IMR-90 (cell line): ENCODE results near the gene IRX1. TPM values are rescaled to one million over a fixed set of nuclear protein-coding genes. Genes with fewer than 3 reads are reported as not detected.

Source experiments
- ATAC-seq: fragments of 200-7000 bp; cut with Tn5 transposase; 2 replicates; pipeline ENCODE4 v1.9.1; 2020; ENCODE audit warnings: low read depth, mild to moderate bottlenecking, moderate library complexity
- BruUV-seq: library from RNA; stranded (reverse); fragments of 400-500 nt; replicated peaks from 2 replicates; lab custom pipeline; 2021; lab: Mats Ljungman, UMichigan
- CTCF ChIA-PET: fragments of 300-600 bp; formaldehyde crosslinking; extraction: SDS; loops from one replicate; lab custom pipeline; 2021; ENCODE audit warnings: antibody characterized with exemption; lab: Yijun Ruan, JAX
- POLR2A ChIA-PET: fragments of 300-600 bp; sonication (Branson Sonifier 250); formaldehyde crosslinking; loops from one replicate; lab custom pipeline; 2022; ENCODE audit warnings: antibody characterized with exemption; ENCODE audit not compliant: unreplicated experiment; lab: Charles Lee
- DNase-seq: peaks from one replicate; pipeline ENCODE4 v3.0.0; 2013
- H2AFZ ChIP-seq: replicated peaks from 2 replicates; pipeline ENCODE3; 2013; ENCODE audit warnings: low read length, mild to moderate bottlenecking; ENCODE audit not compliant: poor library complexity
- H2AK5ac ChIP-seq: 2 replicates; pipeline ENCODE4 v1.6.1; 2013; ENCODE audit warnings: low read depth, low read length, inconsistent platforms
- H2AK9ac ChIP-seq: replicated peaks from 2 replicates; pipeline ENCODE3; 2013; ENCODE audit warnings: mild to moderate bottlenecking, low read depth, low read length, moderate library complexity; ENCODE audit not compliant: poor library complexity
- H2BK120ac ChIP-seq: 2 replicates; pipeline ENCODE4 v1.6.1; 2013; ENCODE audit warnings: low read depth, low read length, inconsistent platforms
- H2BK15ac ChIP-seq: 3 replicates; pipeline ENCODE4 v1.6.1; 2013; ENCODE audit warnings: low read depth, low read length, inconsistent platforms
- H2BK20ac ChIP-seq: 2 replicates; pipeline ENCODE4 v1.6.1; 2013; ENCODE audit warnings: low read depth, mild to moderate bottlenecking, inconsistent platforms, low read length, moderate library complexity
- H2BK5ac ChIP-seq: 2 replicates; pipeline ENCODE4 v1.6.1; 2013; ENCODE audit warnings: mild to moderate bottlenecking, low read depth, low read length, inconsistent platforms; ENCODE audit not compliant: poor library complexity, severe bottlenecking
- H3K14ac ChIP-seq: replicated peaks from 2 replicates; pipeline ENCODE4 v1.6.1; 2013; ENCODE audit warnings: low read depth, low read length, inconsistent platforms
- H3K18ac ChIP-seq: 2 replicates; pipeline ENCODE4 v1.6.1; 2013; ENCODE audit warnings: low read depth, low read length, control low read depth
- H3K23ac ChIP-seq: 2 replicates; pipeline ENCODE4 v1.6.1; 2013; ENCODE audit warnings: low read depth, low read length, inconsistent platforms
- H3K27ac ChIP-seq: 2 replicates; pipeline ENCODE4 v1.5.1; 2013; ENCODE audit warnings: mild to moderate bottlenecking, control low read depth, low read length; ENCODE audit not compliant: insufficient read depth
- H3K27me3 ChIP-seq: 2 replicates; pipeline ENCODE4 v1.6.1; 2013; ENCODE audit warnings: low read length; ENCODE audit not compliant: control insufficient read depth, insufficient read depth
- H3K36me3 ChIP-seq: 2 replicates; pipeline ENCODE4 v1.6.1; 2013; ENCODE audit warnings: low read length, mixed read lengths; ENCODE audit not compliant: control insufficient read depth, insufficient read depth
- H3K4ac ChIP-seq: 2 replicates; pipeline ENCODE4 v1.6.1; 2013; ENCODE audit warnings: low read depth, low read length, inconsistent platforms
- H3K4me1 ChIP-seq: 2 replicates; pipeline ENCODE4 v1.6.1; 2013; ENCODE audit warnings: low read length, mixed read lengths; ENCODE audit not compliant: control insufficient read depth, insufficient read depth
- H3K4me2 ChIP-seq: 2 replicates; pipeline ENCODE4 v1.6.1; 2013; ENCODE audit warnings: low read depth, mild to moderate bottlenecking, control low read depth, low read length, moderate library complexity
- H3K4me3 ChIP-seq: 2 replicates; pipeline ENCODE4 v1.5.1; 2013; ENCODE audit warnings: low read depth, mild to moderate bottlenecking, control low read depth, low read length, moderate library complexity; ENCODE audit not compliant: insufficient read depth
- H3K56ac ChIP-seq: 2 replicates; pipeline ENCODE4 v1.6.1; 2013; ENCODE audit warnings: low read length, inconsistent platforms; ENCODE audit not compliant: insufficient read depth; ENCODE audit errors: extremely low read depth
- H3K79me1 ChIP-seq, 2 experiments: 2 replicates each; pipeline ENCODE4 v1.6.1; 2013; ENCODE audit warnings: low read length in 2 of 2, inconsistent platforms in 1 of 2, low read depth in 1 of 2
- H3K9ac ChIP-seq: 2 replicates; pipeline ENCODE4 v1.6.1; 2013; ENCODE audit warnings: low read depth, low read length, control low read depth
- H3K9me1 ChIP-seq: 2 replicates; pipeline ENCODE4 v1.6.1; 2013; ENCODE audit warnings: low read length, inconsistent platforms; ENCODE audit not compliant: insufficient read depth
- H3K9me3 ChIP-seq: 2 replicates; pipeline ENCODE4 v1.6.1; 2013; ENCODE audit warnings: low read length; ENCODE audit not compliant: control insufficient read depth, insufficient read depth
- H4K20me1 ChIP-seq: 2 replicates; pipeline ENCODE4 v1.6.1; 2013; ENCODE audit warnings: low read length, inconsistent platforms; ENCODE audit not compliant: insufficient read depth
- H4K5ac ChIP-seq: 2 replicates; pipeline ENCODE4 v1.6.1; 2013; ENCODE audit warnings: mild to moderate bottlenecking, low read depth, low read length, control low read depth
- H4K8ac ChIP-seq, 2 experiments: 2 replicates each; pipeline ENCODE4 v1.6.1; 2013; ENCODE audit warnings: low read depth in 2 of 2, low read length in 2 of 2, control low read depth in 1 of 2, inconsistent platforms in 1 of 2
- H4K91ac ChIP-seq: 2 replicates; pipeline ENCODE4 v1.6.1; 2013; ENCODE audit warnings: low read depth, low read length, inconsistent platforms; ENCODE audit not compliant: insufficient read depth
- BHLHE40 ChIP-seq: fragments of 150-350 bp; IDR thresholded peaks from 2 replicates; pipeline ENCODE4 v1.6.1; 2016; ENCODE audit warnings: mild to moderate bottlenecking, low read depth, low read length
- CHD1 ChIP-seq: IDR thresholded peaks from 2 replicates; pipeline ENCODE4 v1.6.1; 2012; ENCODE audit warnings: low read depth, low read length, improper control_type of control experiment
- FOS ChIP-seq: fragments of 150-350 bp; IDR thresholded peaks from 2 replicates; pipeline ENCODE4 v1.6.1; 2016; ENCODE audit warnings: low read depth, low read length
- MXI1 ChIP-seq: IDR thresholded peaks from 2 replicates; pipeline ENCODE4 v1.6.1; 2012; ENCODE audit warnings: low read depth, mild to moderate bottlenecking, low read length, moderate library complexity, borderline replicate concordance
- RAD21 ChIP-seq: IDR thresholded peaks from 2 replicates; pipeline ENCODE4 v1.6.1; 2012; ENCODE audit warnings: low read length, improper control_type of control experiment
- SMC3 ChIP-seq: fragments of 150-350 bp; IDR thresholded peaks from 2 replicates; pipeline ENCODE4 v1.6.1; 2016; ENCODE audit warnings: low read depth, mild to moderate bottlenecking, antibody characterized with exemption, low read length, moderate library complexity
- USF2 ChIP-seq: fragments of 150-350 bp; IDR thresholded peaks from 2 replicates; pipeline ENCODE4 v1.6.1; 2017; ENCODE audit warnings: mild to moderate bottlenecking, antibody characterized with exemption, low read length, low read depth
- WGBS, 2 experiments: methylation state at CpG; one replicate each; pipeline versions ENCODE4 v1.1.5 to v1.1.7; 2013; ENCODE audit warnings: missing lambda C conversion rate in 2 of 2; ENCODE audit not compliant: insufficient read length in 1 of 2; ENCODE audit errors: extremely low coverage in 2 of 2; 5-methylcytosine and 5-hydroxymethylcytosine counted together
- dilution Hi-C: fragments of 300-500 bp; cut with HindIII; formaldehyde crosslinking; loops from one replicate; pipeline ENCODE4 v1.14.3; 2018; ENCODE audit warnings: low sequenced_read_pairs; ENCODE audit not compliant: unreplicated experiment
- in situ Hi-C: fragments of 300-500 bp; cut with MboI; formaldehyde crosslinking; loops from 3 replicates; pipeline ENCODE4 v1.14.3; 2019; ENCODE audit warnings: low sequenced_read_pairs, inconsistent platforms, mixed read lengths
- intact Hi-C: fragments of 100-400 bp; cut with micrococcal nuclease; formaldehyde crosslinking; loops from 2 replicates; pipeline ENCODE4 v1.10.0; 2022
- polyA plus RNA-seq, 3 experiments: library from polyadenylated mRNA; depleted of rRNA; stranded (reverse); fragments of >200 nt; gene quantifications; 2 replicates each; pipeline ENCODE4 v1.2.3, GENCODE V29; 2012; ENCODE audit warnings: low replicate concordance in 1 of 3
- total RNA-seq: library from RNA; depleted of rRNA; stranded (reverse); fragments of >200 nt; gene quantifications from 2 replicates; pipeline ENCODE4 v1.2.3, GENCODE V29; 2012
- TF ChIP-seq, protein P1 (sequence below): fragments of 150-350 bp; IDR thresholded peaks from 2 replicates; pipeline ENCODE4 v1.6.1; 2016; ENCODE audit warnings: low read depth, mild to moderate bottlenecking, low read length, moderate library complexity, borderline replicate concordance

Gene IRX1
- total and polyA plus RNA-seq, 2 of the 4 experiments (the other 2 are of a cell fraction) = not detected

DNA sequence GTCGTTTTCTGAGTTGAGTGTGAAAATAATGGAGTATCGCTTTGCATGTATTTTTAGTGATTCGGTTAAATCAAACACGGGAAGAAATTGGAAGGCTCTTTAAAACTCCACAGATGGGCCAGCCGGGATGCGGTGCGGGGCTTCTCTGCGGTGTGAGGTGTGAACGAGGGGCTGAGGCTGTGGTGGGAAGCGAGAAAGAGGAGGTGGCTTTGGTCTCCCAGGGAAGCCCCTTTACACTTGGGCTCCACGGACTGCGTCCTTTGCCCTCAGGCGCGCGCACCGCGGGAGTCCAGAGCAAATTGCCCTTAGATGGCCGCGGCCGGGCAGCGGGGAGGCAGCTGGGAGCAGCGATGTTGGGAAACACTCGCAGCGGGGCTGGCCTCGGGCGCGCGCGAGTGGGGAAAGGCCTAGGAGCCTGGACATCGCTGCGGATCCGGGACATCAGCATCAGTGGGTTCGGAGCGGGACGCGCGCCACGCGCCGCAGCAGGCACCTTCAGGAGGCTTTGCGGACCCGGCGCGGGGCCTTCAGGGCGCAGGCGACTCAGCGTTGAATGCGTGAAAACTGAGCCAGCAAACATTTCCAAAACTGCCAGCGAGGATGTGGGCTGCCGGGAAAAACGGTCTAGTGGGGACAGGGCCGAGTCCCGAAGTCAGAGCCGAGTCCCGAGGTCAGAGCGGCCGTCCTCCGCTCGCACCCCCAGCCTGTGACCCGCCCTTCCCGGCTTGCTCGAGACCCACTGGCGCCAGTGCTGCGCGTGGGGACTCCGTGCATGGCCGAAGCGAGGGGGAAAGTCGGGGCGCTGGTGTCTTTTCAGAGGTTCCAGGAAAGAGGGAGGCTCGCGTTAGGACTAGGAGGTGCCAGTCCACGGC lies 6.5 kb downstream of the IRX1 start:
- intact Hi-C loops = loop anchor here (5.0 kb wide), 1 partner anchor 1840 kb away; no protein-coding TSS in a partner anchor
- no peaks in the 10 kb centered on the region for H3K36me3 ChIP-seq
- H3K56ac ChIP-seq = no peak overlapping the region
- no peak overlapping the region for H4K5ac ChIP-seq
- peaks cover 45% of the 10 kb centered on the region for H3K27me3 ChIP-seq
- CTCF ChIA-PET = no interaction called here
- no TSS peak for BruUV-seq
- ATAC-seq (no peak), DNase-seq (no peak)
- H3K4me1 ChIP-seq = no peaks in the 10 kb centered on the region
- no peaks in the 10 kb centered on the region for H4K20me1 ChIP-seq
- H3K9ac ChIP-seq = no peak overlapping the region
- 0% methylated on average over 11 of the region's 73 CpGs; no CpG with 5 or more reads in 1 of the 2 experiments for WGBS, 2 experiments
- H3K9me3 ChIP-seq = no peaks in the 10 kb centered on the region
- no peak overlapping the region for H2AFZ ChIP-seq
- H3K23ac ChIP-seq = no peak overlapping the region
- H2BK120ac ChIP-seq = no peak overlapping the region
- no peak overlapping the region for H3K27ac ChIP-seq
- in situ Hi-C loops = no loop called here
- no peaks in the 10 kb centered on the region for H3K79me1 ChIP-seq
- no peak overlapping the region for H2BK5ac ChIP-seq
- dilution Hi-C loops = no loop called here
- H3K14ac ChIP-seq = no peak overlapping the region
- no peak overlapping the region for H2AK5ac ChIP-seq
- no peak overlapping the region for H3K4ac ChIP-seq
- TF ChIP-seq, protein P1, sequence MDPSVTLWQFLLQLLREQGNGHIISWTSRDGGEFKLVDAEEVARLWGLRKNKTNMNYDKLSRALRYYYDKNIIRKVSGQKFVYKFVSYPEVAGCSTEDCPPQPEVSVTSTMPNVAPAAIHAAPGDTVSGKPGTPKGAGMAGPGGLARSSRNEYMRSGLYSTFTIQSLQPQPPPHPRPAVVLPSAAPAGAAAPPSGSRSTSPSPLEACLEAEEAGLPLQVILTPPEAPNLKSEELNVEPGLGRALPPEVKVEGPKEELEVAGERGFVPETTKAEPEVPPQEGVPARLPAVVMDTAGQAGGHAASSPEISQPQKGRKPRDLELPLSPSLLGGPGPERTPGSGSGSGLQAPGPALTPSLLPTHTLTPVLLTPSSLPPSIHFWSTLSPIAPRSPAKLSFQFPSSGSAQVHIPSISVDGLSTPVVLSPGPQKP = no peak
- TF ChIP-seq FOS (no peak), RAD21 (no peak), SMC3 (no peak), MXI1 (no peak), CHD1 (no peak), USF2 (no peak), BHLHE40 (no peak)
- no peak overlapping the region for H4K91ac ChIP-seq
- H3K4me3 ChIP-seq = no peak overlapping the region
- no peak overlapping the region for H2BK15ac ChIP-seq
- H4K8ac ChIP-seq = no peak overlapping the region
- H3K4me2 ChIP-seq = no peak overlapping the region
- H3K9me1 ChIP-seq = no peaks in the 10 kb centered on the region
- POLR2A ChIA-PET = no interaction called here
- H2BK20ac ChIP-seq = no peak overlapping the region
- H3K18ac ChIP-seq = no peak overlapping the region
- H2AK9ac ChIP-seq = no peak overlapping the region
